ENCODE measurements around the gene ARHGAP15.
A peak's percentile ranks its signal among the peaks of the same experiment; 100 is the strongest.

The ARHGAP15 gene

DNA sequence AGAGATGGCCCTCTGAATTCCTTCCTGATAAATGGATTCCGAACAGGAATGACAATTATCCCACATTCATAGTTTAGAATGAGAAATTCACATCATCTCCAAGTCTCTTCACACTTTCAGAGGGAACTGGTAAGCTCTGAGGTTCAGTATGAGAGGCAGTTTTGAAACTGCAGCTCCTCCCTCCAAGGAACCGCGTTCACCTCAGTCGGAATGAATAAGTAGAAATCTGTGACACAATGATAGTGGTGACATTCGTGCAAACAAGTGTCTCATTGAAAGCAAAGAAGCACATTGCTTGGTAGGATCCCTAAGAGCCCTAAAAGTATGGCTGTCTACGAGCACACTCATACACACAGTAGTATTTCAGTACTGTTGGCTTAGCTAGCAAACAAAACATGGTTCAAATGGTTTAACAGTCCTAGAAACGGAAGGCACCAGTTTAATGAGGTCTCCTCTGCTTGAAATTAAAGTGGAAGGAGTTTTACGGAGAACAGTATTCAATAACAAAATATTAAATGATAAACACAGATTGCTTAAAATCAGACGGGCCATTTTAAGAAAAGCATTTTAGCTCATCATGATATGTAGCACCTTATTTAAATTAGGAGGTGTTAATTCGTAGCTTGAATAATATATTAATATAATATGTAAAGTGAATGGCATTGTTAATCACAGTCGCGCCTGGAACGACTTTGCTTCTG, 225.0 kb downstream of the ARHGAP15 start:
- no peak for FAIRE-seq

DNA sequence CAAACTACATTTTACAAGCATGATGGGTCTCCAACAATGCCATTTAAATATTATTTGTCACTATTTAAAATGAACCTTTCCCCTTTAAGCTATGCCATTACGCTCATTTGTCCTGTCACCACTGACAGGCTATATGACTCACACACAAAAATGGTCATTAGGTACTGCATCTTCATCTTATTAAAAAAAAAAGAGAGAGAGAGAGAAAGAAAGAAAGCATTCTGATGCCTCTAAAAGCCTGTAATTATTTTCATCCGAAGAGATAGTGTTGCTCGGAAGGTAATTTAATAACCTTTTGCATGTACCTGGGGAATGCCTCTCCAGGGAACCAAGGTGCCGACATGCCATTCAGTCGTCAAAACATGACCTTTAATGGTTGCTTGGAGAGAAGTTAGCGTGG, 226.7 kb downstream of the ARHGAP15 start:
- FAIRE-seq: no peak

DNA sequence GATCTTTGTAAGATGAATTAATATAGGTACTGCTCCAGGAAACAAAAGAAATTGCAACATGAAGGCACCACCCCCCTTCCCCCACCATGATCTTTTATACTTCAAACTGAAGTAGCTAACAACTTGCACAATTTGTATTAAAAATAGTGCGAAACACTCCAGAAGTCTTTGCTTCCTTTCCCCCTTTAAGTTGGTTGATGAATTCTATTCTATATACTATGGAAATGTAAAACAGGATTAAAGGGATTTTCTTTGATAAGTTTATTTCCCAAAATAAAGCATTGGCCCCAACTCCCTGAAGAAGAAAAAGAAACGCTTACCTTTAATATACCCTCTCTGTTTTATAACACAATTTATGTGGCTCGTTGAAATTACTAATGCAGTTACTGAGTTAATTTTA, 227.1 kb downstream of the ARHGAP15 start:
- FAIRE-seq: no peak

DNA sequence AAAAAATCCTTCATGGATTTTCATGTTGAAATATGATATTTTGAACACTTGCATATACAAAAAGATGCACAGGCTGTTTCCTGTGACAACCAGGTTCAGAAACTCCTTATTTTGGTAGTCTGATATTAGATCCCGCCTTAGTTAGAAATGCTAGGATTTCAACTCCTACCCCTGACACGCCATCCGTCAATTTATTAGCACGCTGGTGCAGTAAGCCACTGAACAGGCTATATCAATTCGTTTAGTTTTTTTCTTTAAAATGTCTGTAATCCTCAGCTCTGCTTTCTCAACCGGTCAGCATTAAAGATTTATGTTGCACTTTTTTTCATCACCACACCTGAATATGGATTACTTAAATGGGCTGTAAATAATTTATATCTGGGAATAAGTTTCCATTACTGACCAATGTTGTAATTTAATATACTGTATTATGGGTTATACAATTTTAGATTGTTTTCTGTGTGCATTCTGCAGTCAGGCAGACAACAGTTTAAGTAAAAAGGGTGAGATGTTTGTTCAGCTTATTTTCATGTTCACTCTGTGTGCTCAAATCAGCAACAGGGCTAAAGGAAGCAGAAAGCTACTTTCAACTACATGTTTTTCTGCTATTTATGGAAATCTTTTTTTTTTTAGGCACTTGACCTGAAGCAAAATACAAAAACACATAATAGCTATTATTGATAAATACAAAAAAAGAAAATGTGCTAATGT, 227.7 kb downstream of the ARHGAP15 start:
- FAIRE-seq: no peak

DNA sequence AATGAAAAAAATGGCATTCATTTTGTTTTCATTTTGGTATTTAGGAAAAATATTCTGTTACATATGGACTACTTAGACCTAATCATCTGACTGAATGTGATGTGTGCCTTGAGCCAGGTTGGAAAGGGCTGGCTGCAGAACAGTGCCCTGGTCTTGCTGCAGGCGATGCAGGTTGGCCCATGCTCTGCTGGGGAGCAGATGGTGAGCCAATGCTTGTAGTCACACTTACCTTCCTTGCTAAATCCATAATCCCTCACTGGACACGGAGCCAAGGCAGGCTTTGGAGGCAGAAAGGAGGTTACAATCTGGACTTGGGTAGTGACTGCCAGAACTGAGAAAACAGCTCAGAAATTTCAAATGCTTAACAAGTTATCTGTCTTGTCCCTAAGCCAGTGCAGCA, 228.7 kb downstream of the ARHGAP15 start:
- FAIRE-seq: no peak

DNA sequence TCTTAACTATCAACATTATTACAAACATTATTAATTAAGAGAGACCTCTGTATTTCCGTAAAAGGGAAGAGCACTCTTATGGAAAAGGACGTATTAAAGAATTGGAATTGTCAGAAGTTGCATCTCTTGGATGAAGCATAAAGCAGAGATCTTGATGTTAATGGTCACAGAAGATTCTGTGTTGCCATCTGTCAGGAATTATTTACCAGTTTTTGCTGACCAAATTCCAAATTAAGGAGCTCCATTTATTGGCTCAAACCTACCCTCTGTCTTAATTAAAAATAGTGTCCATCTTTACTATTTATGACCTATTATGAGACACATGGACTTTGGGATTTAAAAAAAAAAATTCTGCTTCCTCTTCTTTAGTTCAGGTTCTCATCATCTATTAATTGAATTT, 232.1 kb downstream of the ARHGAP15 start:
- FAIRE-seq: no peak

DNA sequence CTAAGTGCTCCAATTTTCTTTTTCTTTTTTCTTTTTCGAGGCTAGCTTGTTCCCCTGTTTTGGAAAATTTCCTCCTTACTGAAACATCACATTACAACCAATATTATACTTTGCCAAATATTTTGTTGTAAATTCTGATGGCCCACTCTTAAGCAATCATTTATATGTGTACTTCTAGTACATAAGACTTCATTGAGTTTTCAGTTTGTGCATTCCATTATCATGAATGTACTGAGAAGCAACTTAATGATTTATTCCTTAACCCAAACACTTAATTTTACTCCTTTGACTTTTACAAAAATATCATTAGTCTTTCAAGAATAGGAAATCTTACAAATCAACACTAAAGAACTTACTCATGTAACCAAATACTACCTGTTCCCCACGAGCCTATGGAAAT, 242.4 kb downstream of the ARHGAP15 start:
- no peak for FAIRE-seq

DNA sequence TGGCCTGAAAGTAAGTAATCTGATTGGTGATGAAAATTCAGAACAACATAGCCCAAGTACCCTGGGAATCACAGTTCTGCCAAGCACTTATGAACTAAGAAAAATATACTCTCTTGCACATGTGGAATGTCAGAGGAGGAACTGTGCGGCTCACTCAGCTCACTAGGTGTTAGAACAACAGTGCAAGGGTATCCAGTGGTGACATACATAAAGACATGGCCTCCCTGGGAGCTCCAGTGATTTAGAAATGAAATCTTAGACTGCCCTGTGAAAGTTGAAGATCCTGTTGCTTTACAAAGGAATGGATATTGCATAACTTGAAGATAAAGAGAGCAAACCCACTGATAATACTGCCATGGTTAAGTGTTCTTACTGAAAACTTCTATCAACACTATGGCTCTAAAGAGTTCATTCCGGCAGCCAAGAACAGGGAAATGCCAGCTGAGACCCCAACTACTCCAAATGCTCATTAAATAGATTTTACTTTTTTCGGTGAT, 246.2 kb downstream of the ARHGAP15 start:
- FAIRE-seq: no peak

DNA sequence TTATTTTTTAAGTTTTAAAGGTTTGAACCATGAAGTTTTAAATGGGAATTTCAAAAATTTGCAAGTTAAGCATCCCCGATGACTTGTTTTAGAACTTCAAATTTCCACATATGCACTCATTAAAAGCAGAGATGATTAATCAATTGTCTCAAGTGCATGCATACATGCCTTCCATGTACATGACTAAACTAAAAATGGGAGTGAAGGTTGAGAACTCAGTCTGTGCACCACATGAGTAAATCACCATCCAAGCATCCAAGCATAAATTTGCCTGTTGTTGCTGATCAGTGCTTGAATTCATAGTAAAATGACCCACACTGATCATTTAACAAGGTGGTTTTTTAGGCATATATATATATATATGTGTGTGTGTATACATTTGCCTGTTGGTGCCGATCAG, 249.8 kb downstream of the ARHGAP15 start:
- no peak for FAIRE-seq

DNA sequence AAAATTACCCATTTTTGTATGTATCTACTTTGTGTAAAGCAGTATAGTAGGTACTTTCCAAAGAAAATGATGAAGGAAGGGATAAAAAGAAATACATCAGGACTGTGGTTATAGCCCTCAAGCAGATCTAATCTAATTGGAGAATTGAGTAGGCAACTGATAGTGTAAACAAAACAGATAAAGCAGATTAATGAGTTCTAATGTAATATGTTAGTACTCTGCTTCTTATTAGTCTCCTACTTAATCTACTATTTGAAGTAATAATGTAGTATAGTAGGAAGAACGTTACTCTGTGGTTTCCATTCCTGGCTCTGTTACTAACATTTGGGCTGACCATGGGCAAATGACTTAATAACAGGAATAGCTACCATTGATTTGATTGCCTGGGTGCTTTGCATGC, 250.7 kb downstream of the ARHGAP15 start:
- no peak for FAIRE-seq

DNA sequence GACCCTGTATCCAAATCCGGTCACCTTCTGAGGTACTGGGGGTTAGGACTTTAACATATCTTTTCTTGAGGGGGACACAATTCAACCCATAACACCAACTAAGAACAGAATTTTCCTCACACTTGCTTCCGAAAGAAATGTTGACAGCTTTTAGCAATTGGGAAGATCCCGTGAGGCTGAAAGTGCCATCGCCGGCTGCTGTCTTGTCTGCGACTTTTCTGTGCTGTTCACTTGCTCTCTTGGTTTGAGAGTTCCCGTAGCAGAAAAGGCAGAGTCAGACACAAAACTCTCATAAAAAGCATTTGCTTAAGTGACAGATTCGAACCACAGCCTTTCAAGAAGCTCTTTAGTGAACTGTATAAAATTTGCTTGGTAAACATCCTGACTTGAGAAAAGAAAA, 253.4 kb downstream of the ARHGAP15 start:
- FAIRE-seq: no peak

DNA sequence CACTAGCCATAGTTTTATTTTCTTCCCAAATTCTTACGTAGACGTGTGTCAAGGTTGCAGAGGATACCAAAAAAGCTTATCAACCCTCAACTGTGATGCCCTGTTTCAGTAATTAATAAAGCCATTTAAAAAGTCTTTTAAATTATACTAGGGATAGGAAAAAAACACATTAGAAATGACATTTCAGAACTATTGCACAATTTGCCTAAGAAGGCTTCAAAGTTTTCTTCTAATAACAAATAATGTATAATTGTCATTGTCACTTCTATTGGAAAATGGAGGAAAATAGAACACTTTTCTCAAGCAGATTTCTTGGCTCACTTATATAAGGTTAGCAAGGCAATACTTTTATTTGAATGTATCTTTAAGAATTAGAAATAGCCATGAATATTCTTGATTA, 253.8 kb downstream of the ARHGAP15 start:
- no peak for FAIRE-seq

DNA sequence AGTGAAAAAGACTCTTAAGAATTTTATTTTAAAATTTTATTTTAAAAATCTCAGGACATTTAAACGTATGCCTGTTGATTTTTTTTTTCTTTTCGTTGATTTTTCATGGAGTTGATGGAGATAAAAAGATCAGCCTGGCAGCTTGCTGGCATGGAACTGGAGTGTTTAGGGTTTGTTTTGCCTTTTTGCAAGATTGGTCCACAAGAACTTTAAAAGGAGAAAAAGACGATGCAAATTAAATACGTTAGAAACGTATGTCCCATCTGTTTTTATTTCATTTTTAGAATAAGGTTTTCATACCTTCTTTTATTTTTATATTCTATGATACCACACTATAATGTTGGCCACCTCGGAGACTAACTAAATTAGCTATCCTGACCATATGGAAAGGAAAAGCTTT, 254.9 kb downstream of the ARHGAP15 start:
- FAIRE-seq: no peak

DNA sequence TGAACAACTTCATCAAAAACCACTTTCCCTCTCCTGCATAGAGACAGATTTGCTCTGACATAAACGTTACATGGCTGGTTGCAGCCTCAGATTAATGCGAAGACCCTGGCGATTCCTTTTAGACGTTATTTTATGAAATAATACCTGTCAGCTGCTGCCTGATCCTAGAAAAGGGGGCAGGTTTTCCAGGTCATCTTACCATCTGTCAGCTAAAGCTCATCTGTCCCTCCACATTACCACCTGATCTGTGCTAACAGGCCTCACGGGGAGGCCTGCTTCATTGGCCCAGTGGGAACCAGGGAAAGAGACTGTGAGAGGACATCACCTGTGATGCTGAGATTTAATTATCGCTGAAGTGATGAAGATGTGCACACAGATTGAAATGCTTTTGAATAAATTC, 261.0 kb downstream of the ARHGAP15 start:
- no peak for FAIRE-seq

DNA sequence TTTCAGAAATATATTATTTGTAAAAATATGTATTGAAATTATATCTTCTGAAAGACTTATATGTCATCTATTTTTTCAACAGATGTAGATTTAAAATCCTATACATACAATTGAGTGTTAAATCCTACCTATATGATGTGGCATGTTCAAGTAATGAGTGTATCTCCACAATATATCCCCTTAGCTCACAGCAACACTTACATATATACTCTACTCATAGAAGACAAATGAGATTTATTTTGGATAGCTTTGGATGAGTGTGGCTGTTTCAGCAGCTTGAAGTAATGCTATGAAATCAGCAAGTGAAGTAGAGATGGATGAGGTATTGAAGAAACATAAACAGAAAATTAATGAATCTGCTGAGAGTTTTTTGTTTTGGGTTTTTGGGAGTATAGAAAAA, 263.1 kb downstream of the ARHGAP15 start:
- FAIRE-seq: no peak

DNA sequence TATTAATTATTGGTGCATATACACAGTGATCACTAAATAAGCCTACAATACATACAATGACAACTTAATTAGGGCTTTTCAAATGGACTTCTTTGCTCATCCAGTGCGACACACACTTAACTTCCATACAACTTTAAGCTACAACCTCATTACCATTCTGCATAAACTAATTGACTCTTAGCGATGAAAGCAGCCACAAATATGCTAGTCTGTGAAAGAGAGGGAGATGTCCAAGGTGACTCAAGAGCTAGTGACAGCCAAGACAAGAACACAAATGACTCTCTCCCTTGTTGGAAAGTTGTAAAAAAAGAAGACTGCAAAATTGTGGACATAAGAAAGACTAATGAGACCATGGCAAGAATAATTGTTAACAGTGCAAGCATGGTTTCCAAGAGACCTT, 264.8 kb downstream of the ARHGAP15 start:
- FAIRE-seq: no peak

DNA sequence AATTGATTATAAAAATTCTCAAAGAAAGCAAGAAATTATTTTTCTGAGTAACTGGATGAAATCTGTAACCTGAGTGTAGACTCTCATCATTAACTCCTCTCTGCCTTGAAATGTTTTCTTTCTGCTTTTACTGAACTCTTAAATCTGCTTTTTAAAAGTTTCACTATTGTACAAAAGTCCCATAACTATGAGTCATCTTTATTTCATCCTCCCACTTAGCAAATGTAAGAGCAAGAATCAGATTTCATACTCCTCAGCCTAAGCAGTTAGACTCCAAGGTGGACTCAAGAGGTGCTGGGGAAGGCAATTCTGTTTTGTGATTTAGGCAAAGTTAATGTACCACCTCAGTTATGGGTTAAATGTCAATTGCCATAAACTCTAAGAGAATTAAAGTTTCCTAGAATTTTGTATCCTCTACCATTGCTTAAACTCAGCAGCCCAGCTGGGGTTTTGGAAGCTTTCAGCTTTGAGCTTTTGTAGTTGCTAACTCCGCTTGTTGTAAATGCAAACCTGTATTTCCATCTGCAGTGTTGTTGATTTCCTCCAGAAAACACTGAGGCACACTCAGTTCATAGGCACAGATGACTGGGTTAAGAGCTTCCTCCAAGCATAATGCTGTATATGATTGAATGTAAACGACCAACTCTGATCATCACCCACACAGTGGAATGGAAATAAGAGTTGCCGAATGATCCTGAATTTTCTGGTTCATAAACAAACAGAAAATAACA, 268.8 kb downstream of the ARHGAP15 start:
- FAIRE-seq: no peak

DNA sequence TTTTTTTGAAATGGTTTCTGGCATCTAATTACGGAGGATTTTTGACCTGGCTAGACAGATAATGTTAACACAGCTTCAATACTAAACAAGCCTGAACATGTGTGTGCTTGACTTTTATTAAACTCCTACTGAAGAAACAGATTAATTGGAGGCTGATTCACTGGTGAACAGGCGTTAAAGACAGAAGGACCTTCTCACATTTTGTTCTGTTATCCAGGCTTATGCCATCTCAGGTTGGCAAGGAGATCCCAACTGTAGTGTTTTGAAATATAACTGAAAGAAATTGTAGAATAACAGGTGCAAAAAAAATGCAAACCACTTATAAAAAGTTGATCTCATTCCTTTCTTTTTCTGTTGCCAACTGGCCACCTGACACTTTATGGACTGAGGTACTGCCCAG, 269.6 kb downstream of the ARHGAP15 start:
- no peak for FAIRE-seq

DNA sequence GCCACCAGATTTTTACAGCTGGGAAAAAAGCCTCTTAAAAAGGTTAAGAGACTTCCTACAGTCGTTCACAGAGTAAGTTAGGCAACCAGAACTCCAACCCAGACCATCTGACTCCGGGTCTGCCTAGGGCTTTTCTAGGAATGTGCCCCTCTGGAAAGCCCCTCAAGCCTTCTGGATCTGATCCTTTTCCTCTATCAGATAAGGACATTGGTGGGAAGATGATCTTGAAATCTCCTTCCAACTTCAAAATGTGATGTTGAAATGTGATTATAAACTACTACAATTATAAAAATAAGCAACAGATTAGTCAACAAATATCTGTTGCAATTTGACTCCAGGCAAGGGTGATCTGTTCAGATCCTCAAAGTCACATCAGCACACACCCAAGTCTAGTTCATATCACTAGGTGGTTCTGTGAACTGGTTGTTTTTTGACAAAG, 270.4 kb downstream of the ARHGAP15 start:
- FAIRE-seq: no peak

DNA sequence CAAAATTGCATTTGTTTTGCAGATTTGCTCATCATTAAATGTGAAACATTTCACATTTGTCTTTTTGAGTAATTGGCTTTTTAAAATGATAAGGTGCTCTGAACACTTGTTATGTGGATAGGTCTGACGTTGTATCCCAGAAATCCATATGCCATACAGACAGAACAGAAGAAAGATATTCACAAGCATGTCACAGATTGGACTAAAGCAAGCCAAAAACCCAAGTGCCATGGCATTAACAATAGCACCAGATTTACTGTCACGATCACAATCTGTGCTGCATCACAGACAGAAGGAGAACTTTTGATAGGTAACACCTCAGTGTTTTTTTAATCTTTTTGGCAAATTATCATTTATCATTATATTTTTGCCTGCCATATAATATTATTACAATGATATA, 272.6 kb downstream of the ARHGAP15 start:
- FAIRE-seq: no peak

DNA sequence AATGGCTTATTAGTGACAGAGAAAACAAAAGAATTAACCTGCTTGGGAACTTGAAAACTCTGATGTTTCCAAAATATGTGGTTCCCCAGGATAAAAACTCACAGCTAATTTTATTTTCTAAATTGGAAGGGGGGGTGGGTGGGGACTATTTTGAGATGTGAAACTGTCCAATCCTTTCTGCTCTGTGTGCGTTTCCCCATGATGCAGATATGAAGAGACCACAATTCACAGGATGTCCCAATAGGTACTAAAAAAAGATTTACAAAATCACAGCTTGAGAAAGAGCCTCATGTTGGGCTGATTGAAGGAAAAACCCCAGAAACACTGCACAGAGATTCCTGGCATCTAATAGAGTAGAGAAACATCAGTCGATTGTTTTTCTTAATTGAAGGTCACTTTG, 273.2 kb downstream of the ARHGAP15 start:
- no peak for FAIRE-seq

DNA sequence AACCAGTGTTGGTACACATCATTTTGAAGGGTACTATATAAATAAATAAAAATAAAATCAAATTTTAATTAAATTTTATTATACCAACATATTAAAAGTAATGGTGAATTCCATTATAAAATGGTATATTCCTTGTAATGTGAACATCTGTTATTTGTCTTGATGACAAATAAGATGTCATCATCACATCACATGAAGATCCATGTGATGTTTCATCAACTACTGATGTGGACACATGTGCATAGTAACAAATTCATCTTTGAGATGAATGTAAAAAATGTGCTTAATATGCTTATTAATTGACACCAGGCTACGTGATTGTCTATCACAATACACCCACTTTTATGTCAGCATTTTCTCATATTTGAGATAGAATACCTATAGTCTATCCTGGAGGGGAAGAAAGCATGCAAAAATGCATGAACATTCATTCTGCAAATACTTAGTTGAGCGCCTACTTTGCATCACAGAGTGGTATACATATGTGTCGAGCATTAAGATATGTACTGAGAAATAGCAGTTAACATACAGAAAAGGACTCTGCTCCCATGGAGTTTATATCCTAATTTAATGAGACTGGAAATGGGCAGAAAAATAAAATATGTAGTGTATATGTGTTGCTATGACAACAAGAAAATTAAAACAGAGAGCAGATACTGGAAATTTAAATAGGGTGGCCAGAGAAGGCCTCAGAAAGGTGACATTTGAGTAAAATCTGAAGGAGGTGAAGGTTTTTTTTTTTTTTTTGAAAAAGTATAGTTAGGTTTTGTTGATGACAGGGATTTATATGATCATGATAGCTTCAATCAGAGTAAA, 281.1 kb downstream of the ARHGAP15 start:
- FAIRE-seq: peak; percentile 91

DNA sequence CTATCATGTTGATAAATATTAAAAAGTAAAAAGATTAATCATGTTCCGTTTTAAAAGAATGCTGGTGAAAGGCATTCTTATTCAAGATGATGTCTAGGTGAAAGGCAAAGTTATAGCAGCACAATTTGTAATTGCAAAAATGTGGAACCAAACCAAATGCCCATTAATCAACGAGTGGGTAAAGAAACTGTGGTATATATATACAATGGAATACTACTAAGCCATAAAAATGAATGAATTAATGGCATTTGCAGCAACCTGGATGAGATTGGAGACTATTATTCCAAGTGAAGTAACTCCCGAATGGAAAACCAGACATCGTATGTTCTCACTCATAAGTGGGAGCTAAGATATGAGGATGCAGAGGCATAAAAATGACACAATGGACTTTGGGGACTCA, 286.4 kb downstream of the ARHGAP15 start:
- FAIRE-seq: no peak
